DOHH2 (cell line): ENCODE measurements around the gene RPL19.

ENCODE experiments used
- H3F3A ChIP-seq: fragments of 200-600 bp; sonication (generic), shearing (Covaris generic); 2 replicates; pipeline ENCODE4 v1.6.0; 2016; ENCODE audit warnings: antibody characterized with exemption, mild to moderate bottlenecking; ENCODE audit not compliant: control insufficient read depth, insufficient read depth
- H3K27ac ChIP-seq: fragments of 200-600 bp; sonication (generic); 2 replicates; pipeline ENCODE4 v1.5.1; 2014; ENCODE audit warnings: low read depth, mild to moderate bottlenecking, low read length, moderate library complexity
- H3K27me3 ChIP-seq: fragments of 200-600 bp; sonication (generic); 2 replicates; pipeline ENCODE4 v1.6.1; 2014; ENCODE audit warnings: mild to moderate bottlenecking, low read length, mixed read lengths; ENCODE audit not compliant: control insufficient read depth
- H3K36me3 ChIP-seq: fragments of 200-600 bp; sonication (generic); 2 replicates; pipeline ENCODE4 v1.6.1; 2014; ENCODE audit warnings: mild to moderate bottlenecking, low read length, moderate library complexity, mixed read lengths; ENCODE audit not compliant: control insufficient read depth
- H3K4me1 ChIP-seq: fragments of 200-600 bp; sonication (generic); 2 replicates; pipeline ENCODE4 v1.6.1; 2014; ENCODE audit warnings: mild to moderate bottlenecking, low read length, mixed read lengths; ENCODE audit not compliant: control insufficient read depth
- H3K4me2 ChIP-seq: fragments of 200-600 bp; sonication (generic); 2 replicates; pipeline ENCODE4 v1.6.0; 2014; ENCODE audit warnings: mild to moderate bottlenecking, low read length, moderate library complexity
- H3K4me3 ChIP-seq: fragments of 200-600 bp; sonication (generic); 2 replicates; pipeline ENCODE4 v1.5.1; 2014; ENCODE audit warnings: mild to moderate bottlenecking, low read length, mixed read lengths
- H3K79me2 ChIP-seq: fragments of 200-600 bp; sonication (generic); 2 replicates; pipeline ENCODE4 v1.6.1; 2014; ENCODE audit warnings: mild to moderate bottlenecking, low read length, mixed read lengths; ENCODE audit not compliant: control insufficient read depth
- H3K9me2 ChIP-seq: fragments of 200-600 bp; sonication (generic); replicated peaks from 2 replicates; pipeline ENCODE4 v1.6.1; 2014; ENCODE audit warnings: mild to moderate bottlenecking, low read length, mixed read lengths; ENCODE audit not compliant: control insufficient read depth
- H3K9me3 ChIP-seq: fragments of 200-600 bp; sonication (generic); 2 replicates; pipeline ENCODE4 v1.6.1; 2014; ENCODE audit warnings: antibody characterized with exemption, low read length, mixed read lengths; ENCODE audit not compliant: control insufficient read depth, insufficient read depth
- H4K20me1 ChIP-seq: fragments of 200-600 bp; sonication (generic); 2 replicates; pipeline ENCODE4 v1.6.0; 2014; ENCODE audit warnings: low read depth, mild to moderate bottlenecking, antibody characterized with exemption, low read length, moderate library complexity; ENCODE audit not compliant: control insufficient read depth, insufficient read depth
- CTCF ChIP-seq: fragments of 200-600 bp; sonication (generic); IDR thresholded peaks from one replicate; pipeline ENCODE4 v1.5.1; 2014; ENCODE audit warnings: antibody characterized with exemption, mild to moderate bottlenecking, low read depth, low read length; ENCODE audit not compliant: poor library complexity, severe bottlenecking
- EZH2phosphoT487 ChIP-seq: fragments of 200-600 bp; sonication (generic); IDR thresholded peaks from 2 replicates; pipeline ENCODE4 v1.6.1; 2017; ENCODE audit warnings: borderline replicate concordance, mild to moderate bottlenecking, antibody characterized with exemption, low read length, moderate library complexity, mixed read lengths

RPL19 gene

GRCh38 chr17:39239640-39240314 is 39.7 kb downstream of the RPL19 start:
- TF ChIP-seq EZH2phosphoT487, result no peak
- peak; percentile 96 for TF ChIP-seq CTCF
- peak overlapping the region; percentile 33; the same call in 1 of the 2 replicates for H3K4me3 ChIP-seq
- no peaks in the 10 kb centered on the region for H3K27me3 ChIP-seq
- peaks cover 60% of the 10 kb centered on the region for H3K4me1 ChIP-seq
- H3K9me3 ChIP-seq, result no peaks in the 10 kb centered on the region
- H3K27ac ChIP-seq, result no peak overlapping the region
- H3F3A ChIP-seq, result peaks cover 15% of the 10 kb centered on the region; the same call in 1 of the 2 replicates
- H3K4me2 ChIP-seq, result peak overlapping the region; percentile 58
- H4K20me1 ChIP-seq, result no peaks in the 10 kb centered on the region; the same call in 1 of the 2 replicates
- H3K9me2 ChIP-seq, result no peaks in the 10 kb centered on the region
- no peaks in the 10 kb centered on the region for H3K36me3 ChIP-seq
- no peaks in the 10 kb centered on the region for H3K79me2 ChIP-seq

GRCh38 chr17:39240631-39241030 is 40.5 kb downstream of the RPL19 start:
- no peaks in the 10 kb centered on the region for H3K27me3 ChIP-seq
- no peak for TF ChIP-seq EZH2phosphoT487
- H3K9me3 ChIP-seq, result no peaks in the 10 kb centered on the region
- H3K4me2 ChIP-seq, result no peak overlapping the region
- H3F3A ChIP-seq, result peaks cover 15% of the 10 kb centered on the region; the same call in 1 of the 2 replicates
- H3K4me3 ChIP-seq, result no peak overlapping the region
- peaks cover 57% of the 10 kb centered on the region for H3K4me1 ChIP-seq
- H3K27ac ChIP-seq, result no peak overlapping the region
- no peaks in the 10 kb centered on the region for H3K79me2 ChIP-seq
- no peaks in the 10 kb centered on the region for H3K36me3 ChIP-seq
- H4K20me1 ChIP-seq, result no peaks in the 10 kb centered on the region; the same call in 1 of the 2 replicates
- H3K9me2 ChIP-seq, result no peaks in the 10 kb centered on the region

- Histone ChIP-seq H4K20me1 (no peaks in the 10 kb centered on the region; the same call in 1 of the 2 replicates), H3K36me3 (no peaks in the 10 kb centered on the region), H3K27ac (peak overlapping the region; percentile 74), H3K27me3 (no peaks in the 10 kb centered on the region), H3F3A (peaks cover 15% of the 10 kb centered on the region; the same call in 1 of the 2 replicates), H3K4me3 (peak overlapping the region; percentile 62), H3K9me3 (no peaks in the 10 kb centered on the region), H3K9me2 (no peaks in the 10 kb centered on the region), H3K79me2 (no peaks in the 10 kb centered on the region), H3K4me1 (peaks cover 51% of the 10 kb centered on the region), H3K4me2 (peak overlapping the region; percentile 84)
- no peak for TF ChIP-seq CTCF
- TF ChIP-seq EZH2phosphoT487, result no peak
Measured at GRCh38 chr17:39243155-39243554, 43.1 kb downstream of the RPL19 start.

GRCh38 chr17:39244016-39244599 is 44.0 kb downstream of the RPL19 start:
- Histone ChIP-seq H3K36me3 (no peaks in the 10 kb centered on the region), H3K9me3 (no peaks in the 10 kb centered on the region), H4K20me1 (no peaks in the 10 kb centered on the region; the same call in 1 of the 2 replicates), H3K9me2 (no peaks in the 10 kb centered on the region), H3K79me2 (no peaks in the 10 kb centered on the region), H3K4me2 (peak overlapping the region; percentile 84), H3F3A (peaks cover 14% of the 10 kb centered on the region; the same call in 1 of the 2 replicates), H3K27ac (peak overlapping the region; percentile 74), H3K27me3 (no peaks in the 10 kb centered on the region), H3K4me3 (peak overlapping the region; percentile 62), H3K4me1 (peaks cover 42% of the 10 kb centered on the region)
- TF ChIP-seq CTCF, result no peak
